AG04449 (cell line): ENCODE measurements around the gene CTDSP1.

Source experiments
- CTCF ChIA-PET: fragments of 350-600 bp; formaldehyde crosslinking; extraction: SDS; loops from one replicate; lab custom pipeline; 2021; ENCODE audit warnings: antibody characterized with exemption; lab: Yijun Ruan, JAX
- POLR2A ChIA-PET: fragments of 400-600, 350-600 bp; formaldehyde crosslinking; extraction: SDS; loops from one replicate; lab custom pipeline; 2020; ENCODE audit warnings: antibody characterized with exemption, inconsistent platforms; lab: Yijun Ruan, JAX
- DNase-seq: peaks from one replicate; pipeline ENCODE4 v3.0.0-alpha.2; 2010; ENCODE audit warnings: low read depth, low spot score
- H3K4me3 ChIP-seq: 2 replicates; pipeline ENCODE4 v1.5.1; 2011; ENCODE audit warnings: low read depth, mild to moderate bottlenecking, control low read depth, low read length
- TF ChIP-seq, protein P1 (sequence below): IDR thresholded peaks from one replicate; pipeline ENCODE4 v1.5.1; 2011; ENCODE audit warnings: mild to moderate bottlenecking, moderate library complexity, low read length, control low read depth, inconsistent platforms; ENCODE audit not compliant: insufficient read depth; ENCODE audit errors: missing control alignments

Gene CTDSP1, protein sequence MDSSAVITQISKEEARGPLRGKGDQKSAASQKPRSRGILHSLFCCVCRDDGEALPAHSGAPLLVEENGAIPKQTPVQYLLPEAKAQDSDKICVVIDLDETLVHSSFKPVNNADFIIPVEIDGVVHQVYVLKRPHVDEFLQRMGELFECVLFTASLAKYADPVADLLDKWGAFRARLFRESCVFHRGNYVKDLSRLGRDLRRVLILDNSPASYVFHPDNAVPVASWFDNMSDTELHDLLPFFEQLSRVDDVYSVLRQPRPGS

GRCh38 chr2:218399391-218400166 lies at the start of gene CTDSP1:
TSS of gene CTDSP1 (plus strand) at chr2:218399868. CDS start at chr2:218400091, 223 bp downstream.
- POLR2A ChIA-PET, result no interaction called here
- peak; percentile 61 for DNase-seq
- CTCF ChIA-PET, result interaction anchor here (0.6 to 1.3 kb wide), 6 partner anchors 60 to 249 kb away, joined by 3 to 4 read pairs (median 3); no protein-coding TSS in a partner anchor
- TF ChIP-seq, protein P1, sequence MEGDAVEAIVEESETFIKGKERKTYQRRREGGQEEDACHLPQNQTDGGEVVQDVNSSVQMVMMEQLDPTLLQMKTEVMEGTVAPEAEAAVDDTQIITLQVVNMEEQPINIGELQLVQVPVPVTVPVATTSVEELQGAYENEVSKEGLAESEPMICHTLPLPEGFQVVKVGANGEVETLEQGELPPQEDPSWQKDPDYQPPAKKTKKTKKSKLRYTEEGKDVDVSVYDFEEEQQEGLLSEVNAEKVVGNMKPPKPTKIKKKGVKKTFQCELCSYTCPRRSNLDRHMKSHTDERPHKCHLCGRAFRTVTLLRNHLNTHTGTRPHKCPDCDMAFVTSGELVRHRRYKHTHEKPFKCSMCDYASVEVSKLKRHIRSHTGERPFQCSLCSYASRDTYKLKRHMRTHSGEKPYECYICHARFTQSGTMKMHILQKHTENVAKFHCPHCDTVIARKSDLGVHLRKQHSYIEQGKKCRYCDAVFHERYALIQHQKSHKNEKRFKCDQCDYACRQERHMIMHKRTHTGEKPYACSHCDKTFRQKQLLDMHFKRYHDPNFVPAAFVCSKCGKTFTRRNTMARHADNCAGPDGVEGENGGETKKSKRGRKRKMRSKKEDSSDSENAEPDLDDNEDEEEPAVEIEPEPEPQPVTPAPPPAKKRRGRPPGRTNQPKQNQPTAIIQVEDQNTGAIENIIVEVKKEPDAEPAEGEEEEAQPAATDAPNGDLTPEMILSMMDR, result peak; percentile 12
- H3K4me3 ChIP-seq, result peak within 1 kb of the TSS; percentile 78

- ChIA-PET CTCF (interaction anchor here (0.8 to 6.7 kb wide), 7 partner anchors 7 to 62 kb away, joined by 3 to 116 read pairs (median 26); partner anchors contain the start of gene TMBIM1), POLR2A (no interaction called here)
Observed at GRCh38 chr2:218354045-218354444, 45.6 kb upstream of the CTDSP1 start.

DNA sequence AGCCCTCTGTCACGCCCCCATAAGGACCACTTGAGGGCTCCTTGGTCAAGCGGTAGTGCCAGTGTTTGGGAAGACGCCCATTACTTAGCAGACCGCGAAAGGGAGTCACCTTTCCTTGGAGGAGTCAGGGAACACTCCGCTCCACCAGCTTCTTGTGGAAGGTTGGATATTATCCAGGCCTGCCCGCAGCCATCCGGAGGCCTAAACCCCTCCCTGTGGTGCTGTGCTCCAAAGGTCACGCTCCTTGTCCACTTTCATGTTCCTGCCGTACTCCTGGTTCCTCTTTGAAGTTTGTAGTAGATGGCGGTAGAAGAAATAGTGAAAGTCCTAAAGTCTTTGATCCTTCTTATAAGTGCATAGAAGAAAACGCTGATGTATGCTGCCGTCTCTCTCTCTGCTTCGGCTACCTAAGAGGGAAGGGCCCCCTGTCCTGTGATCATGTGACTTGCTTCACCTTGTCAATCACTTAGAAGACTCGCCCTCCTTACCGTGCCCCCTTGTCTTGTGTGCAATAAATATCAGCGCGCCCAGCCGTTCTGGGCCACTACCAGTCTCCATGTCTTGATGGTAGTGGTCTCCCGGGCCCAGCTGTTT lies 44.7 kb upstream of the CTDSP1 start:
- DNase-seq, result no peak
- CTCF ChIA-PET, result interaction anchor here (0.8 to 6.7 kb wide), 11 partner anchors 8 to 82 kb away, joined by 3 to 117 read pairs (median 26); partner anchors contain the start of genes AAMP, PNKD and TMBIM1
- POLR2A ChIA-PET, result no interaction called here
- TF ChIP-seq, protein P1, result no peak
- H3K4me3 ChIP-seq, result no peak overlapping the region

More at GRCh38 chr2:218354045-218354444, 45.6 kb upstream of the CTDSP1 start:
- H3K4me3 ChIP-seq, result no peak overlapping the region
- TF ChIP-seq, protein P1, result no peak
- no peak for DNase-seq

DNA sequence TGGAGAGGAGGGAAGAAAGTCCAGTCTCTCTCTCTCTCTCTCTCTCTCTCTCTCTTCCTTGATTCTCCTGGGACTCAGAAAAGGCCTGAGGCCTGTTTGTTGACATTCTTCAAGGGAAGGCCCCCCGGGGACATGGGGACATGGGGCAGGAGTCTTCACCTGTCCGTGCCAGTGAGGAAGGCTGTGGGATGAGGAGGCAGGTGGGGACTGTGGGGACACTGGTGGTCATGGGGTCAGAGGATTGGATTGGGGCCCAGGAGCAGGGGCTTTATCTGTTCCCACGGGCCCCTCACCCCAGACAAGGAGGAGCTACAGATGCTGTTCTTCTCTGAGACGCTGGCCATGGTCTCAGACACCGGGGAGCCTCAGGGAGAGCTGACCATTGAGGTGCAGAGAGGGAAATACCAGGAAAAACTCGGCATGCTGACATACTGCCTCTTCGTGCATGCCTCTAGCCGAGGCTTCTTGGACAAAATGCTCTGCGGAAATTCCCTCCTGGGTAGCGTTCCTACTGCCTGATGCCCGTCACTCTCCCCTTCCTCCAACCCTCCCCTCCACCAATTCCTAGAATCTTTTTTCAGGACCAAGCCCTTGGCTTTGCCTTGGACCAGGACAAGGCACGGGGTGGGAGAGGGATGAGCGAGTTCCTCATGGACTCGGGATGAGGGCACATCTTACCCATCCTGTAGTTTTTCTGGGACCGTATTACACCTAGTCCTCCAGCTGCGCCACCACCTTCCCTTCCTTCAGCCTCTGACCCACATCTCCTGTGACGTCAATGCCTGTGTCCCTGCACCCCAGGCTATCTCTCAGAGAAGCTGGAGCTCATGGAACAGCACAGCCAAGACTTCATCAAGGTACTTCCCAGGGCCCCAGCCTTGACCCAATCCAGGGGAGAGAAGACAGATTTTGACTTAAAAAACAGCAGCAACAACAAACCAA lies 42.2 kb upstream of the CTDSP1 start:
- TF ChIP-seq, protein P1, result no peak
- CTCF ChIA-PET, result interaction anchor here (0.8 to 6.7 kb wide), 24 partner anchors 8 to 289 kb away, joined by 3 to 117 read pairs (median 10); partner anchors contain the start of genes AAMP, PNKD and TMBIM1
- H3K4me3 ChIP-seq, result no peak overlapping the region
- DNase-seq, result no peak
- POLR2A ChIA-PET, result no interaction called here

DNA sequence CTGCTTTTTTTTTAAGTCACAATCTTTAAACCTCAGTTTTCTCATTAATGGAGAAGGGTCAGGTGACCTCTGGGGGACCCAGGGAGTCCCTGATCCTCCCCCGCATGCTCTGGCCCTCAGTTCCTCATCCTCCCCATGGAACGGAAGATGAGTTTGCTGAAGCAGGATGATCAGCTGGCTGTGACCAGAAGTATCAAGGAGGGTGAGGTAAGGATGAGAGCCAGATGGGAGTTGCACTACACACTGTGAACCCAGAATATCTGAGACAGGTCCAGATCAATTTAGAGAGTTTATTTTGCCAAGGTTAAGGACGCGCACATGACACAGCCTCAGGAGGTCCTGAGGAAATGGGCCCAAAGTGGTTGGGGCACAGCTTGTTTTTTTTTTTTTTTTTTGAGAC lies 39.2 kb upstream of the CTDSP1 start:
- POLR2A ChIA-PET, result no interaction called here
- no peak overlapping the region for H3K4me3 ChIP-seq
- no peak for DNase-seq
- TF ChIP-seq, protein P1, result no peak
- CTCF ChIA-PET, result interaction anchor here (0.6 to 5.3 kb wide), 3 partner anchors 36 to 66 kb away, joined by 3 to 117 read pairs (median 4); partner anchors contain the start of gene TMBIM1
